Prostate gland (tissue), 2 donors: Measurements from ENCODE around the gene PTPRM. TPM values are rescaled to one million over a fixed set of nuclear protein-coding genes. Genes with fewer than 3 reads are reported as not detected.

Source experiments
- DNase-seq: peaks from one replicate; pipeline ENCODE4 v3.0.0-alpha.2; 2019; ENCODE audit warnings: low spot score
- H3K27ac ChIP-seq, 2 donors: fragments of 200-600 bp; sonication (generic); 2 replicates each; pipeline ENCODE4 v1.5.1; 2017 to 2019
- H3K27me3 ChIP-seq: fragments of 200-600 bp; sonication (generic); replicated peaks from 2 replicates; pipeline ENCODE4 v1.5.1; 2019; ENCODE audit not compliant: insufficient read depth
- H3K36me3 ChIP-seq, 2 donors: fragments of 200-600 bp; sonication (generic); 1 replicate in 1 of 2; 2 replicates in 1 of 2; pipeline versions ENCODE4 v1.5.1 to v1.8.1; 2017 to 2019
- H3K4me1 ChIP-seq: fragments of 200-600 bp; sonication (generic); replicated peaks from 2 replicates; pipeline ENCODE4 v1.5.1; 2019
- H3K4me3 ChIP-seq, 2 donors: fragments of 200-600 bp; sonication (generic); 2 replicates each; pipeline ENCODE4 v1.5.1; 2017 to 2019
- H3K9me3 ChIP-seq: fragments of 200-600 bp; sonication (generic); 2 replicates; pipeline ENCODE4 v1.5.1; 2017
- POLR2A ChIP-seq: fragments of 450-650 bp; IDR thresholded peaks from one replicate; pipeline ENCODE4 v1.6.1; 2016; ENCODE audit warnings: antibody characterized with exemption, mild to moderate bottlenecking
- POLR2AphosphoS5 ChIP-seq: sonication (generic); formaldehyde crosslinking; IDR thresholded peaks from one replicate; pipeline ENCODE4 v1.6.1; 2017; ENCODE audit warnings: antibody characterized with exemption
- WGBS: methylation state at CpG from one replicate; pipeline ENCODE4 v1.1.5; 2018; 5-methylcytosine and 5-hydroxymethylcytosine counted together
- intact Hi-C: fragments of 100-400 bp; cut with DNase I; formaldehyde crosslinking; loops from one replicate; pipeline ENCODE4 v1.14.2; 2022
- total RNA-seq, 2 donors: library from RNA; depleted of rRNA; stranded (reverse); fragments of >200 nt; gene quantifications; one replicate each; pipeline ENCODE4 v1.1.0, GENCODE V29; 2016
- TF ChIP-seq, protein P1 (sequence below), 4 experiments: fragments of 200-600 bp in 2 of 4; fragments of 450-650 bp in 2 of 4; sonication (generic) in 2 of 4; IDR thresholded peaks; 1 replicate in 3 of 4; 2 replicates in 1 of 4; pipeline ENCODE4 v1.5.1; 2016 to 2019; ENCODE audit warnings: antibody characterized with exemption in 4 of 4, mild to moderate bottlenecking in 2 of 4, moderate library complexity in 2 of 4

The PTPRM gene
- total RNA-seq, 2 donors from 2014 or later: 32.9 to 92.6 TPM

- Histone ChIP-seq H3K9me3 (no peaks in the 10 kb centered on the region), H3K4me3 (no peak overlapping the region), H3K27ac (no peak overlapping the region), H3K36me3 (no peaks in the 10 kb centered on the region), H3K4me1 (no peaks in the 10 kb centered on the region), H3K27me3 (no peaks in the 10 kb centered on the region)
- intact Hi-C loops: no loop called here
- 43% methylated on average over 1 of the region's 1 CpG for WGBS
- no peak for TF ChIP-seq POLR2AphosphoS5
- TF ChIP-seq, protein P1, sequence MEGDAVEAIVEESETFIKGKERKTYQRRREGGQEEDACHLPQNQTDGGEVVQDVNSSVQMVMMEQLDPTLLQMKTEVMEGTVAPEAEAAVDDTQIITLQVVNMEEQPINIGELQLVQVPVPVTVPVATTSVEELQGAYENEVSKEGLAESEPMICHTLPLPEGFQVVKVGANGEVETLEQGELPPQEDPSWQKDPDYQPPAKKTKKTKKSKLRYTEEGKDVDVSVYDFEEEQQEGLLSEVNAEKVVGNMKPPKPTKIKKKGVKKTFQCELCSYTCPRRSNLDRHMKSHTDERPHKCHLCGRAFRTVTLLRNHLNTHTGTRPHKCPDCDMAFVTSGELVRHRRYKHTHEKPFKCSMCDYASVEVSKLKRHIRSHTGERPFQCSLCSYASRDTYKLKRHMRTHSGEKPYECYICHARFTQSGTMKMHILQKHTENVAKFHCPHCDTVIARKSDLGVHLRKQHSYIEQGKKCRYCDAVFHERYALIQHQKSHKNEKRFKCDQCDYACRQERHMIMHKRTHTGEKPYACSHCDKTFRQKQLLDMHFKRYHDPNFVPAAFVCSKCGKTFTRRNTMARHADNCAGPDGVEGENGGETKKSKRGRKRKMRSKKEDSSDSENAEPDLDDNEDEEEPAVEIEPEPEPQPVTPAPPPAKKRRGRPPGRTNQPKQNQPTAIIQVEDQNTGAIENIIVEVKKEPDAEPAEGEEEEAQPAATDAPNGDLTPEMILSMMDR (IDR thresholded peaks at IDR 0.05): no peak
- DNase-seq: no peak
Observed at GRCh38 chr18:7901657-7902056, 334.5 kb downstream of the PTPRM start.

- Histone ChIP-seq H3K4me3 (no peak overlapping the region), H3K27ac (no peak overlapping the region), H3K4me1 (no peaks in the 10 kb centered on the region), H3K9me3 (no peaks in the 10 kb centered on the region), H3K36me3 (no peaks in the 10 kb centered on the region), H3K27me3 (no peaks in the 10 kb centered on the region)
- TF ChIP-seq, protein P1 (IDR thresholded peaks at IDR 0.05): no peak
- no peak for TF ChIP-seq POLR2AphosphoS5
- no peak for TF ChIP-seq POLR2A
- intact Hi-C loops: no loop called here
- WGBS: 70% methylated on average over 5 of the region's 5 CpGs
- no peak for DNase-seq
Observed at GRCh38 chr18:7902399-7902839, 335.3 kb downstream of the PTPRM start.

- Histone ChIP-seq H3K27ac (no peak overlapping the region), H3K36me3 (no peaks in the 10 kb centered on the region), H3K27me3 (no peaks in the 10 kb centered on the region), H3K9me3 (no peaks in the 10 kb centered on the region), H3K4me3 (no peak overlapping the region), H3K4me1 (no peaks in the 10 kb centered on the region)
- no peak for TF ChIP-seq POLR2AphosphoS5
- TF ChIP-seq POLR2A: no peak
- TF ChIP-seq, protein P1 (IDR thresholded peaks at IDR 0.05): no peak
- WGBS: 66% methylated on average over 2 of the region's 2 CpGs
- no peak for DNase-seq
- intact Hi-C loops: no loop called here
Observed at GRCh38 chr18:7904529-7904928, 337.4 kb downstream of the PTPRM start.

- no peaks in the 10 kb centered on the region for H3K27me3 ChIP-seq
- intact Hi-C loops: no loop called here
- H3K4me1 ChIP-seq: no peaks in the 10 kb centered on the region
- H3K4me3 ChIP-seq: no peak overlapping the region
- no peak overlapping the region for H3K27ac ChIP-seq
- no peak for TF ChIP-seq POLR2A
- no peak for TF ChIP-seq POLR2AphosphoS5
- TF ChIP-seq, protein P1 (IDR thresholded peaks at IDR 0.05): no peak
- DNase-seq: no peak
- no peaks in the 10 kb centered on the region for H3K36me3 ChIP-seq
- no peaks in the 10 kb centered on the region for H3K9me3 ChIP-seq
- 85% methylated on average over 1 of the region's 1 CpG for WGBS
Observed at GRCh38 chr18:7908681-7909299, 341.7 kb downstream of the PTPRM start.
